HG03108 (cell line): ENCODE results near the gene GABRB1.

Experiments
- ATAC-seq: cut with Tn5 transposase; IDR thresholded peaks from one replicate; pipeline ENCODE4 v1.9.1; 2021; ENCODE audit warnings: moderate library complexity; ENCODE audit not compliant: unreplicated experiment

Gene GABRB1

DNA sequence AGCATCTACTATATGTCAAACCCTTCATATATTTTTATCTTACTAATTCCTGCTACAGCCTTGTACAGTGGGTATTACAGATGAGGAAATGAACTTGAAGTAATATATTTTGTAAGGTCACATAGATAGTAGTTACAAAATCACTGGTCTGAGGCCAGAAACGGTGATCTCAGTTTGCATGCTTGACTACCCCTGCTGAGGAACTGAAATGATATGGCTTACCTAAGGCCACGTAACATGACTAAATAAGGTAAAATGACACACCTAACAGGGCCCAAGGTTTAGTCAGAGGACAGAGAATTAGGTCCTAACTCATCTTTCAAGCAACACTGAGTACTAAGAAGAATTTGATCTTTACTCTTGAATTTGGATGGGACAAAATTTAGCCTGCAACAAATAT, 433.6 kb downstream of the GABRB1 start:
- no peak for ATAC-seq

DNA sequence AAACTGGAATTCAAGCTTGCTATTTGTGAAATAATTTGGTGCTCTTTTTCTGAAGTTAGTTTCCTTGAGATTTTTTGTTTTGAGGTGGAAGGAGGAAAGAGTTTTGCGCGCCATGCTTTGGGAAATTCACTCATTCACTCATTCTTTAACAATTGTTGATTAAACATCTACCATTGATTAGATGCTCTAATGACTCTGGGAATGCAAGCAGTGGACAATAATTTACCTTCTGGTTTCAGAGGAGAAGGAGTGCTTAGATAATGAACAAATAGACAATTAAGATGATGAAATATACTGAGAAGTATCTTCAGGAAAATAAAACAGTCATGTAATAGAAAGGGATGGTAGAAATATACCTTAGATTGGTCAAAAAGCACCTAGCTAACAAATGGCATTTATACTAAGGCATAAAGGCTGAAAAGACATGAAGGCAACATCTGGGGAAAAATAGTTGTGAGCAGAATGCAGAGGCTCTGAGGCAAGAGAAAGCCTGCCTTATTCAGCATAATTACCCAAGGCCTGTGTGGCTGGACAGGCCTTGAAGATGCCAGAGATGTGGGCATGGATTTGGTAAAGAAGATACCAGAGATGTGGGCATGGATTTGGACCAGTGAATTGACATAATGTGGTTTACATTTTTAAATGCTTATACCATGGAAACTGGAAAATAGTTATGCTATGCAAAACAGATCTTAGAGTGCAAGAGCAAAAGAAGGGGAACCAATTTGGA, 434.9 kb downstream of the GABRB1 start:
- no peak for ATAC-seq

DNA sequence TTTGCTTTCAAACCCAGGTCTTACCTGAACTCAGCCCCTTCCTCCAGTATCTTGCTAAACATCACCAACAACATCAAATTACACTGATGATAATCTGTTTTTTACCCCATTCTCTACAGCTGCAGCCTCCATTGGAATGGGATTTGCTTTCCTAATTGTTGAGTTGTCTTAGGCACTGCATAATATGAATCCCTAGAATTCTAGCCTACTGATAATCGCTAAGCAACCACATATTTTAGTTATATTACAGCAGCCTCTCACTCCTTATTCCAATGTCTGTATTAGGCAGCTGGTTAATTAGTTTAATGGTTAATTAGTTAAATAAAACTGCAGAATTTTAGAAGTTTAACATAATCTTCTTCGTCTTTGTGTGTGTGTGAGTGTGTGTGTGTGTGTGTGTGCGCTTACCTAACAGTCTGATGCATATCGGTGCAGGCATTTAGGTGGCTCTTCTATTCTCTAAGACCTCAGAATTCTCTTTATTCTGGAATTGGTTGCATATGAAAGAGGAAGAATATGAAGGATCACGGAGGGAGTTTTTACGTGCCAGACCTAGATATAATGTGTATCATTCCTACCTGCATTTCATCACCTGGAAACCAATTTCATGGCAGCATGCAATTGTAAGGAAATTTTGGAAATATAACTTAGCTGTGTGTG, 437.5 kb downstream of the GABRB1 start:
- ATAC-seq: no peak

DNA sequence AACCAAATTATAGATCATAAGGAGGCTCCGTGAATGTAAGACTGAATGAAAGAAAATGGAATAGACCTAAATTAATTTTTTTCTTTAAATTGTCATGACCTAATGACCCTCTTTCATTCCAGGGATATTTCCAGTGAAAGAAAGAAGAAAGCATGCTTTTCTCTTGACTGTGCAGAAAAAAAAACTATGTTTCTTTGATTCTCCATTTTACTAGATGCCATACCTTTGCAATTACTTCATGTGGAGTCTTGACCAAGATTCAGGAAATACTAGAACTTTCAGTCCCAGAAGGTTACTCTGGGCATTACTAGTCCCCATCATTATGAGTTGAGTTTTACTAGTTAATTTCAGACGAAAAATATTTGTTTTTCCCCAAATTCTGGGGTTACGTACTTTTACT, 438.6 kb downstream of the GABRB1 start:
- ATAC-seq: no peak

DNA sequence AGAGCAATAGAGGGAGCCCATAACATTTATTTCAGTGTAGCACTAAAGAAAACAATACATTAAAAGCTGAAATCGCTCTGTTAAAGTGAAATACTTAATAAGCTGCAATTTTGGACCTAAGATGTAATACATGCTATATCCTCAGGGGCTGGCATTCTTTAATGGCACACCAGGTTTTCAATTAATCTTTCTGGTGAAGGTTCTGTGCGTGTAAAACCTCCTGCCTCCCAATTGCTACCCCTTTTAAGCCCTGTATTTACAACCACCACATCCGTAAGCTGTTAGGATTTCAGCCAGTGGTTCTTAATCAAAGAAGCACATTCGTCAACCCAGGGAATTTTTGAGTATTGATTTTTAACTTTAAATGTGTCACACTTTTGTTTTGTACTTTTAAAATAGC, 439.7 kb downstream of the GABRB1 start:
- no peak for ATAC-seq

DNA sequence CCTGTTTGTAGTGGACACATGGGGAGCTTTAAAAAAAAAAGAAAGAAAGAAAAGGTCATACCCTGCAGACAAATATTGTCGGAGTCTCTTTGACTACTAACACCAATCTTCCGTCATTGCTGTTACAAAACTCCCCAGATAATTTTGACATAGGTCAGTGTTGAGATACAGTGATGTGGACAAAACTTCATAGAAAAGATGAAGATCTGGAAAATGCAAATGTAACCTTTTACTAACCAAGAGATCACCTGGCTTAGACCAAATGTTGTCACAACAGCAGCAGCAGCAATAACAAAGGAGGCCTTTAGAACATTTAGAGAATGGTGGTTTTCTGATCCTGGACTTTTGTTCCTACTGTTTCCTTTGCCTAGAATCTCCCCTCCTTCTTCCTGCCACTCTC, 440.2 kb downstream of the GABRB1 start:
- no peak for ATAC-seq

DNA sequence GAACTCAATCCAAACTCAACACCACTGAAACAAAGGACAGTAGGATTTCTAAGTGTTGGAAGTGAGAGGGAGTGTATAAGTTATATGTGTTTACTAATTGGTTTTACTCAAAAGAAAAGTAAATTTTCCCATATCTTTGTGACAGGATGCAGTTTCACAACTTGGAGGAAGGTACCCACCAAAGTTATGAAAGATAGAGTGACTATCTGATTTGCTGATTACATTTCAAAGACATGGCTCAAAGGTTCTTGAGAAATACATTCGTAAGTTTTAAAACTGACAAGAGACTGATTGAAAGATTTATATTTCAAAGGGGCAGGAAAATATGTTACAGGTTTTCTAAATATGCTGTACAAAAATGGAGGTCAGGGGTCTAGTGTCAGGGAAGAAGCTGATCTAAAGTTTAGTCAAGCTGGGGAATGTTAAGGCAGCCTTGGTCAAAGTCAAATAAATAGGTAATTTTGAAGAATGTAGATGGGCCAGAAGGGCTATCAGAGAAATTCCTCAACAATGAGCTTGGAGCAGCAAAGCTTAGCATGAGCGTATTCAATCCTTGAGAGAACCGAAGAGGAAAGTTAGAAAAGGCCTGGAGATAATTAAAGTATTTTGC, 441.9 kb downstream of the GABRB1 start:
- no peak for ATAC-seq

DNA sequence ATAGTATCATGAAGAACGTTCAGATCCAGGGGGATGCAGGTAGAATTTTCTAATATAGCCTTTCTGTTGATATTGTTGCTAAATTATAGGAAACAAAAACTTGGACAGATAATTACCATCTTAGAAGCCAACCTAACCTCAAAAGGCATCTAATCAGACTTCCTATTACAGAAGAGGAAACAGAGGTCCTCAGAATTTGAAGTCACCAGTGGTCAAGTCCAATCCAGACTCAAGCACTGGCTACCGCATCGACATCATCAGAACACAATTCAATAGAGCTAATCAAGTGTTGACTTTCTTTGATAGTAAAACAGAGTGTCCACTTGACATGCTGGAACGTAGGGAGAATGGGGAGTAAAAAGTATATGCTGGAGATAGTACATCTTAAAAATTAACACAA, 443.4 kb downstream of the GABRB1 start:
- no peak for ATAC-seq

DNA sequence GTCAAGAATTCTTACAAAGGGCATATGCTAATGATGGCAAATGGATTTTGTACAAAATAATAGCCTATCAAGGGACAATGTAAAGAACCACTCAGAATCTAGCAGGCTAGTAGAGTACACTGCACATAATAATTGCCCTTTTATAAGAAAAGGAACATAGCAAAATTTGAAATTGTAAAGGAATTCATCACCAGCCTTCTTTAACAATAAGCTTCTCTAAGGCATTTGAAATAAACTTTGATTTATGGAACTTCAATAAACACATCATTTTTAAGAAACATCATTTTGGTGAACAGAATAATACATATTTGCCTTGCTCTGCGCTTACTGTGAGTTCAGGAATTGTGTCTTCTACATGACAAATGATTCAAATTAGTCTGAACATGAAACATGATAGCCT, 444.0 kb downstream of the GABRB1 start:
- ATAC-seq: no peak
